ENCODE results near the gene NOG.

DNA sequence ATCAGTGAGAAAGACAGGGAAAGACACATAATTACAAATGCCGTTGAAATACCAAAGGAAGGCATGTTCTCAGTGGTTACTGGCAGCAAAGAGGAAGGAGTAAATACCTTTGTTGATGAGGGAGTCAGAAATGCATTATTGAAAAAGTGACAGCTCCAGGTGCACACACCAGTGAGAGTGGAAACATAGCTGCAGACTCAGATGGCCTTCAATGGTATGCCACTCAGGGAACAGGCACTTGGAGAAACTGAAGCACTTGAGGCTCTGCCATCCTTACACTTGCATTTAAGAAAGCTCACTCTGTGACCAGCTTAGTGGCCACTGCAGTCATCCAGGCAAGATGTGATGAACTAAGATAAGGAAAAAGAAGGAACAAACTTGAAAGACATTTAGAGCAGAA, 29.9 kb downstream of the NOG start:
- TF ChIP-seq, protein P1, sequence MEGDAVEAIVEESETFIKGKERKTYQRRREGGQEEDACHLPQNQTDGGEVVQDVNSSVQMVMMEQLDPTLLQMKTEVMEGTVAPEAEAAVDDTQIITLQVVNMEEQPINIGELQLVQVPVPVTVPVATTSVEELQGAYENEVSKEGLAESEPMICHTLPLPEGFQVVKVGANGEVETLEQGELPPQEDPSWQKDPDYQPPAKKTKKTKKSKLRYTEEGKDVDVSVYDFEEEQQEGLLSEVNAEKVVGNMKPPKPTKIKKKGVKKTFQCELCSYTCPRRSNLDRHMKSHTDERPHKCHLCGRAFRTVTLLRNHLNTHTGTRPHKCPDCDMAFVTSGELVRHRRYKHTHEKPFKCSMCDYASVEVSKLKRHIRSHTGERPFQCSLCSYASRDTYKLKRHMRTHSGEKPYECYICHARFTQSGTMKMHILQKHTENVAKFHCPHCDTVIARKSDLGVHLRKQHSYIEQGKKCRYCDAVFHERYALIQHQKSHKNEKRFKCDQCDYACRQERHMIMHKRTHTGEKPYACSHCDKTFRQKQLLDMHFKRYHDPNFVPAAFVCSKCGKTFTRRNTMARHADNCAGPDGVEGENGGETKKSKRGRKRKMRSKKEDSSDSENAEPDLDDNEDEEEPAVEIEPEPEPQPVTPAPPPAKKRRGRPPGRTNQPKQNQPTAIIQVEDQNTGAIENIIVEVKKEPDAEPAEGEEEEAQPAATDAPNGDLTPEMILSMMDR (IDR thresholded peaks at IDR 0.05): no peak
- no peak for TF ChIP-seq POLR2A (IDR thresholded peaks at IDR 0.05)
